Measurements from ENCODE around the gene ZNF215. TPM values are rescaled to one million over a fixed set of nuclear protein-coding genes. Genes with fewer than 3 reads are reported as not detected.

The ZNF215 gene
- total and polyA plus RNA-seq, 8 donors = 0.46 to 12.3 (median 1.0) TPM; not detected in 1

GRCh38 chr11:6991227-6991626 is 65.0 kb downstream of the ZNF215 start:
- Histone ChIP-seq H3K4me1 (peaks cover 0 to 8% (median 0%) of the 10 kb centered on the region in 4 donors), H3K4me3 (no peak overlapping the region), H3K27ac (no peak overlapping the region), H3K27me3 (no peaks in the 10 kb centered on the region), H3K36me3 (no peaks in the 10 kb centered on the region), H3K9me3 (no peaks in the 10 kb centered on the region)
- TF ChIP-seq, protein P1, sequence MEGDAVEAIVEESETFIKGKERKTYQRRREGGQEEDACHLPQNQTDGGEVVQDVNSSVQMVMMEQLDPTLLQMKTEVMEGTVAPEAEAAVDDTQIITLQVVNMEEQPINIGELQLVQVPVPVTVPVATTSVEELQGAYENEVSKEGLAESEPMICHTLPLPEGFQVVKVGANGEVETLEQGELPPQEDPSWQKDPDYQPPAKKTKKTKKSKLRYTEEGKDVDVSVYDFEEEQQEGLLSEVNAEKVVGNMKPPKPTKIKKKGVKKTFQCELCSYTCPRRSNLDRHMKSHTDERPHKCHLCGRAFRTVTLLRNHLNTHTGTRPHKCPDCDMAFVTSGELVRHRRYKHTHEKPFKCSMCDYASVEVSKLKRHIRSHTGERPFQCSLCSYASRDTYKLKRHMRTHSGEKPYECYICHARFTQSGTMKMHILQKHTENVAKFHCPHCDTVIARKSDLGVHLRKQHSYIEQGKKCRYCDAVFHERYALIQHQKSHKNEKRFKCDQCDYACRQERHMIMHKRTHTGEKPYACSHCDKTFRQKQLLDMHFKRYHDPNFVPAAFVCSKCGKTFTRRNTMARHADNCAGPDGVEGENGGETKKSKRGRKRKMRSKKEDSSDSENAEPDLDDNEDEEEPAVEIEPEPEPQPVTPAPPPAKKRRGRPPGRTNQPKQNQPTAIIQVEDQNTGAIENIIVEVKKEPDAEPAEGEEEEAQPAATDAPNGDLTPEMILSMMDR (IDR thresholded peaks at IDR 0.05) = no peak
- TF ChIP-seq EP300 (IDR thresholded peaks at IDR 0.05) (no peak), POLR2A (IDR thresholded peaks at IDR 0.05) (no peak), POLR2AphosphoS5 (IDR thresholded peaks at IDR 0.05) (no peak)
- 63 to 74% (median 70%) methylated on average over 6 of the region's 6 CpGs for WGBS, 5 donors
- DNase-seq = peak in 1 of 2 donors; percentile 7
- intact Hi-C loops (cut with DNase I; ENCODE audit: low total_unique reads) = no loop called here

DNA sequence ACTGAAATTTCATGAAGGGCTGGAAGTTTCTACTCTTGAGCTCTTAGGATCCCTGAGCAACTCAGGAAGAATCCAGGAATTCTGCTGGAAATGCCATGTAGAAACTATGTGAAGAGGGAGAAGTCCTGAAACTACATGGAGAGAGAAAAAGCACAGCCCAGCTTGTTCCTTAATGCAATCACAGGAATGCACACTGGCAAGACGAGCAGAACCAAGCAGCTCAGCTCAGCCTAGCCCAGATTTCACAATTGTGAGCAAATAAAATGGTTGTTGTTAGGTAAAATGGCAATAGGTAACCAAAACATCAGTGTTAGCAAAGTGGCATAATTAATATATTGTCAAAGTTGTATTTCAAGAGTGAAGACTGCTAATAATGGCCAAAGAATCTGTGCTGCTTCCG is 65.8 kb downstream of the ZNF215 start:
- Histone ChIP-seq H3K4me1 (peaks cover 0 to 8% (median 0%) of the 10 kb centered on the region in 4 donors), H3K4me3 (no peak overlapping the region), H3K27ac (peak overlapping the region in 2 of 5 donors; percentile 13 to 15), H3K36me3 (no peaks in the 10 kb centered on the region), H3K9me3 (no peaks in the 10 kb centered on the region), H3K27me3 (no peaks in the 10 kb centered on the region)
- WGBS, 5 donors = 54 to 71% (median 58%) methylated on average over 2 of the region's 2 CpGs
- intact Hi-C loops (cut with DNase I; ENCODE audit: low total_unique reads) = no loop called here
- no peak for DNase-seq
- TF ChIP-seq, protein P1 (IDR thresholded peaks at IDR 0.05) = no peak
- TF ChIP-seq POLR2A (IDR thresholded peaks at IDR 0.05) (no peak), EP300 (IDR thresholded peaks at IDR 0.05) (no peak), POLR2AphosphoS5 (IDR thresholded peaks at IDR 0.05) (no peak)

DNA sequence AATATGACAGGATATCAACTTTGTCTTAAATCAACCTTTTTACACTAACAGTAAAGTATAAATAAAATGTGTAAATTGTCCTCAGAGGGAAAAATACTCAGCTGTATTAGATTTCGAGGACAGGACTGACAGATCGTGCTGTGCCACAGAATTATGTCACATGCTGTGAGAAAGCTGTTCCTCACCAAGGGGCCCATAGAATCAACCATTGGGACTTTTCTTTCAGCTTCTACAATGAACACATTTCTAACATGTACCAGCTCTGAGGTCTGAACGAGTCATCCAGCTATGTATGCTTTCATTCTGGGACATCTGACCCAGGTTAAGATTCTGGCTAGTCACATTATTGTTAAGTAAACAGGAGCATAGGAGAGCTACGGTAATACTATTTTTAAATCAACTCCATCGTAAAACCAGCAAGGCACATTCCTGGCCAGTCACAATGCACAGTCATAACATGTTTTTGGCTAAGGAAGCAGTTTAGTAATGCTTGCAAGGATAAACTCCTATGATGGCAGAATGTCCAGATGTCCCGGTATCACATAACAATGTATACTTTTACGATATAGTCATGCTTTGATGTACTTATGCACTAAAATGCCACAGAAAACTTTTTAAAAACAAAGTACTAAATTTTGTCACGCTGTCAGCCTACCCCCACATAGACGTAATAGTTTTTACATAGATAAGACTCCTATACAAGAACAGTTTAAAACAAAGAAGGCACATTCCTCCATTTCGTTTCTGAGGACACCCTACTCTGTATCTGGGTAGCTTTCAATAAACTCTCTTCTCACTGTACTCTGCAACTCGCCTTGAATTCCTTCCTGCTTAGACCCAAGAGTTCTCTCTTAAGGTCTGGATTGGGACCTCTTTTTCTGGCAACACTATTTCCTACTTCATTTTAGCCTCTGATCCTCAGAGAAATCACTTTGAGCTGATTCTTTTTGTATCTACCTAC is 66.5 kb downstream of the ZNF215 start:
- Histone ChIP-seq H3K9me3 (no peaks in the 10 kb centered on the region), H3K4me1 (peaks cover 0 to 8% (median 0%) of the 10 kb centered on the region in 4 donors), H3K27me3 (no peaks in the 10 kb centered on the region), H3K4me3 (no peak overlapping the region), H3K36me3 (no peaks in the 10 kb centered on the region), H3K27ac (peak overlapping the region in 2 of 5 donors; percentile 13 to 15)
- WGBS, 5 donors = 34 to 41% (median 40%) methylated on average over 11 of the region's 11 CpGs
- intact Hi-C loops (cut with DNase I; ENCODE audit: low total_unique reads) = no loop called here
- no peak for DNase-seq
- TF ChIP-seq EP300 (IDR thresholded peaks at IDR 0.05) (no peak), POLR2AphosphoS5 (IDR thresholded peaks at IDR 0.05) (peak in 1 of 3 donors; percentile 14), POLR2A (IDR thresholded peaks at IDR 0.05) (no peak)
- TF ChIP-seq, protein P1 (IDR thresholded peaks at IDR 0.05) = no peak

- no peak overlapping the region for H3K27ac ChIP-seq
- H3K36me3 ChIP-seq = peaks cover 0 to 12% (median 9%) of the 10 kb centered on the region in 4 donors
- TF ChIP-seq EP300 (IDR thresholded peaks at IDR 0.05) (no peak), POLR2AphosphoS5 (IDR thresholded peaks at IDR 0.05) (no peak), POLR2A (IDR thresholded peaks at IDR 0.05) (no peak)
- TF ChIP-seq, protein P1 (IDR thresholded peaks at IDR 0.05) = no peak
- peaks cover 0 to 5% (median under 1%) of the 10 kb centered on the region in 4 donors for H3K9me3 ChIP-seq
- H3K4me1 ChIP-seq = peaks cover 0 to 8% (median 0%) of the 10 kb centered on the region in 4 donors
- intact Hi-C loops (cut with DNase I; ENCODE audit: low total_unique reads) = no loop called here
- H3K4me3 ChIP-seq = no peak overlapping the region
- H3K27me3 ChIP-seq = no peaks in the 10 kb centered on the region
- no peak for DNase-seq
Measured at GRCh38 chr11:6995703-6996102, 69.5 kb downstream of the ZNF215 start.
